GM19467 (cell line): ENCODE results near the gene MPI.
"Not testable (repeated sequence)": the region's sequence is repeated elsewhere in the genome, so short reads cannot be mapped to it uniquely, and the experiment has no call there.

Experiments
- ATAC-seq: cut with Tn5 transposase; IDR thresholded peaks from one replicate; pipeline ENCODE4 v1.9.1; 2021; ENCODE audit warnings: mild to moderate bottlenecking, moderate library complexity; ENCODE audit not compliant: unreplicated experiment

The MPI gene

DNA sequence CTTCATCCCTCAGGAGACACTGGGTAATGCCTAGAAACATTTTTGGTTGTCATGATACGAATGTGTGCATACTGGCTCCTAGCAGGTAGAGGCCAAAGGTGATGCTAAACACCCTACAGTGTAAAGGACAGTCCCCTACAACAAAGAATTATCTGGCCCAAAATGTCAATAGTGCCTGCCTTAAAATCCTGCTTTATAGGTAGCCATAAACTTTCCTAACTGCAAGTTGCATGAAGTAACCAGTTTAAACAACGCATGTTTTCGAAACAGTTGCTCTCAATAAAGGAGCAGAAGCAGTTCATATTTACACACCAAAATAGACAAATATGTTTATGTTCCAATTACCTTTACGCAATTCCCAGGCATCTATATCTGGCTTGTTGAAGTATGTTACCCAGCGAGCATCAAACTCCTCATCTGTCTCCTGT lies 38.9 kb downstream of the MPI start:
- no peak for ATAC-seq

DNA sequence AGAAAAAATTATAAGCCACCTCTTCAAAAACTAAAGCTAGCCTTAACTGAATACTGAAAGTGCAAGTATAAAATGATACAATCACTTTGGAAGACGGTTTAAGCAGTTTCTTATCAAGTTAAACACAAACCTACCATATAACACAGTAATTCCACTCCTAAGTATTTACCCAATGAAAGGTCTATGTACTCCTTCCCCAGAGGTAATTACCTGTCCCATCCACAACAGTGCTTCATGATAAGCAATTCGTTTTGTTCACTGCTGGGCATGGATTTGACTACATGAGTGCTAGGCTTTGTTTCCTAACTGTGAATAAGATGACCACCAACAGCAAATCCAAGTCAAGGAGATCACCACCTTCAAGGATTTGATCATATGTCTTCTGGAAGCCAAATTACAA lies 43.7 kb downstream of the MPI start:
- ATAC-seq = no peak

DNA sequence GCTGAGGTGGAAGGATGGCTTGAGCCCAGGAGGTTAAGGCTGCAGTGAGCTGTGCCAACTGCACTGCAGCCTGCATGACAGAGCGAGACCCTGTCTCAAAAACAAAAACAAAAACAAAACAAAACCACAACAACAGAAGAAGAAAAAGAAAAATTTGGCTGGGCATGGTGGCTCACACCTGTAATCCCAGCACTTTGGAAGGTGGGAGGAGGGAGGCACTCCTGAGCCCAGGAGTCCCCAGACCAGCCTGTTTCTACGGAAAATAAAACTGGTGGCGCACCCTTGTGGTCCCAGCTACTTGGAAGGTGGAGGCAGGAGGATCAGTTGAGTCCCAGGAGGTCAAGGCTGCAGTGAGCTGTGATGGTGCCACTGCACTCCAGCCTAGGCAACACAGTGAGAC lies 45.4 kb downstream of the MPI start:
- ATAC-seq = not testable (repeated sequence)

- ATAC-seq = no peak
Observed at GRCh38 chr15:74937272-74937589, 47.4 kb downstream of the MPI start.

DNA sequence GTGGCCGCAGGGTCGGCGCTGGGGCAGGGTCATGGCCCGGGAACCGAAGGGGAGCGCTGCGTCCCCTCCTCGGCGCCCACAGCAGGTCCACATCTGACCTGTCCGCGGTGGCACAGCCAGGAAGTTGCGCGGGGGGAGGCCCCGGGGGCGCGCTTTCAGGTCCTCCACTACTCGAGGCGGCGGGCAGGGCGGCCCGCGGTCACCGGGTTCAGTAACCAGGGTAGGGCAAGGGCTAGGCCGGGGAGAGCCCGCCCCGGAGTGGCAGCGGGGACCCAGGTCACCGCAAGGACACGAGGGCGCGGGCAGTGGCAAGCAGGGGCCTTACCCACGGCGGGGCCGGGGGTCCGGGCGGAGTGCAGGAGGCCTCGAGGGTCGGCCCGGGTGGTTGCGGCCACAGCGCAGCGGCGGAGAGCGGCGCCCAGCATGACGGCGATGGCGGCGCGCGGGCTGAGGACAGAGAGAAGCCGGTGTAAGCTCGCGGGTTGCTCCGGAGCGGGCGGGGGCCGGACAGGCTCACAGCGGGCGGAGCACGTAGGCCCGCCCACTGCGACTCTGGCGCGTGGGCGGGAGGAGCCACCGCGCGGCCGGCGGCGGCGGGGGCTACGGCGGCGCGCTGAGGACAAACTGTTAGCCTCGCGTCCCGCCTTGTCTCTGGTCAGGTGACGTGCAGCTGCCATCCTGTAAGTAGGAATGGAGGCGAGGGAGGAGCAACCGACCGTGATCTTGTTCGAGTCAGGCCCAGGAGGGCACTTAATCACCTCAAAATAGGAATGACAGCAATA lies 47.9 kb downstream of the MPI start, which contains the start of gene COX5A:
COX5A (minus strand) TSS at position 484 of the 782 bp plus-strand sequence; CDS start at position 425, 59 bp downstream.
- ATAC-seq = peak; percentile 87

DNA sequence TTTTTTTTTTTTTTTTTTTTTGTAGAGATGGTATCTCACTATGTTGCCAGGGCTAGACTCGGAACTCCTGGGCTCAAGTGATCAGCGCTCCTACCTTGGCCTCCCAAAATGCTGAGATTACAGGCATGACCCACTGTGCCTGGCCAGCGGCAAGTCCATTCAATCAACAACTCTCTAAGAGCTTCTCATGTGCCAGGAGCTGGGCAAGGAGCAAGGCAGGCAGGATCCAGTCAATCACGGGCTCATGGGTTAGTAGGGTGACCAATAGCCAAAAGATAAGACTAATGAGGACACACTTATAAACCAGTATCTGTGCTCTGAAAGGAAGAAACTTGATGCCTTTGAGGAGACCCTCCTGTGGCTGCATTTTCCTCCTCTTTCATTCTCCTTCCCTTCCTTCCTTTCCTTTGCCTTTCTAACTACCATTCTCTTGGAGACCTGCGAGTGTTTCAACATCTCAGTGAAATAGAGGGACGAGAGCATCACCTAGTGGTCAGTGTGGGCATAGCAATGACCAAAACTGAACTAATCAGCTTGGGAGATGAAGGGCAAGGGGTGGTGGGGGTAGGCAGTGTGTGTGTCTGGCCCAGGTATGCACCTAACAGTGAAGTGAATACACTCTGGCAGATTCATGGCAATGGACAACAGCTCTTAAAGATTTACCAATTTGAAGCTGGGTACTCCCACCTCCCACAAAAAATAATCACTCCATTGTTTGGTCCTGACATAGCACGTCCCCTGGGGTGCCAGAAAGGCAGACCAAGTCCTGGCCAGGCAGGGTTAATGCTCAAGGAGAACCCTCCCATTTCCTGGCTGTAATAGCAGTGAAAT lies 60.5 kb downstream of the MPI start:
- no peak for ATAC-seq

- no peak for ATAC-seq
Observed at GRCh38 chr15:74951006-74951405, 61.2 kb downstream of the MPI start.
